ENCODE measurements around the gene SRP68. TPM values are rescaled to one million over a fixed set of nuclear protein-coding genes. Genes with fewer than 3 reads are reported as not detected.

The SRP68 gene
- total and polyA plus RNA-seq, 2 donors (not counting 1 experiment from before 2014, with no cell fraction given) = 29.6 to 82.3 TPM

- H3K4me1 ChIP-seq (ENCODE audit: control insufficient read depth in 2 of 2, insufficient read depth in 2 of 2, low read length in 2 of 2) = peaks cover 0 to 7% of the 10 kb centered on the region in 2 donors
- TF ChIP-seq EZH2 (IDR thresholded peaks at IDR 0.05; ENCODE audit: borderline replicate concordance, insufficient read depth, low read depth, low read length, poor library complexity, severe bottlenecking) (no peak), CTCF (IDR thresholded peaks at IDR 0.05) (no peak)
- H3K27ac Mint-ChIP-seq = no peak overlapping the region
- H3K36me3 ChIP-seq (replicated peaks in 1 of 2; ENCODE audit: control extremely low read depth in 1 of 2, control insufficient read depth in 1 of 2, extremely low read depth in 1 of 2, insufficient read depth in 2 of 2, low read length in 1 of 2) = no peaks in the 10 kb centered on the region
- ATAC-seq (ENCODE audit: low read depth) (no peak), DNase-seq (no peak)
- H3K9ac ChIP-seq (ENCODE audit: low read length) = no peak overlapping the region
- ChIA-PET POLR2A (interaction anchor here (0.5 kb wide), 1 partner anchor 357 kb away, joined by 3 read pairs; no protein-coding TSS in a partner anchor), CTCF (interaction anchor here (0.6 to 4.3 kb wide), 34 partner anchors 9 to 777 kb away, joined by 3 to 59 read pairs (median 4); partner anchors contain the start of genes CDK3, FBF1 and SMIM5)
- H3K27me3 Mint-ChIP-seq = no peaks in the 10 kb centered on the region
- no peaks in the 10 kb centered on the region for H3K9me3 Mint-ChIP-seq (ENCODE audit: insufficient read depth)
- intact Hi-C loops (cut with micrococcal nuclease) = no loop called here
- no peak overlapping the region for H3K4me3 Mint-ChIP-seq
- H2AFZ ChIP-seq (ENCODE audit: insufficient read depth, low read depth, low read length, poor library complexity, severe bottlenecking) = no peak overlapping the region
- no peaks in the 10 kb centered on the region for H3K9me3 ChIP-seq (ENCODE audit: control extremely low read depth in 1 of 3, control insufficient read depth in 2 of 3, insufficient read depth in 1 of 3, low read length in 2 of 3)
- H3K79me2 ChIP-seq (ENCODE audit: control insufficient read depth, insufficient read depth, low read length) = no peaks in the 10 kb centered on the region
- no peaks in the 10 kb centered on the region for H3K4me1 Mint-ChIP-seq
- no peaks in the 10 kb centered on the region for H4K20me1 ChIP-seq (ENCODE audit: control insufficient read depth, insufficient read depth, low read length, poor library complexity, severe bottlenecking)
- no peak overlapping the region for H3K4me3 ChIP-seq (ENCODE audit: control extremely low read depth in 1 of 5, extremely low read depth in 1 of 5, insufficient read depth in 1 of 5, low read depth in 2 of 5, low read length in 4 of 5)
- 91% methylated on average over 15 of the region's 15 CpGs for WGBS (ENCODE audit: insufficient coverage)
- H3K27me3 ChIP-seq (replicated peaks in 1 of 4; ENCODE audit: control extremely low read depth in 1 of 4, control insufficient read depth in 3 of 4, insufficient read depth in 4 of 4, low read length in 3 of 4) = peaks cover 0 to 7% (median 2%) of the 10 kb centered on the region in 4 experiments
- no peak overlapping the region for H3K4me2 ChIP-seq (replicated peaks; ENCODE audit: low read depth, low read length, poor library complexity, severe bottlenecking)
- no peak overlapping the region for H3K27ac ChIP-seq (ENCODE audit: low read length in 2 of 2)
Measured at GRCh38 chr17:76013377-76013932, 58.9 kb downstream of the SRP68 start.

GRCh38 chr17:76011951-76012350, 60.4 kb downstream of the SRP68 start:
- intact Hi-C loops (cut with micrococcal nuclease) = no loop called here
- Histone ChIP-seq H3K9ac (ENCODE audit: low read length) (no peak overlapping the region), H3K27me3 (replicated peaks in 1 of 4; ENCODE audit: control extremely low read depth in 1 of 4, control insufficient read depth in 3 of 4, insufficient read depth in 4 of 4, low read length in 3 of 4) (peaks cover 0 to 7% (median 2%) of the 10 kb centered on the region in 4 experiments), H3K79me2 (ENCODE audit: control insufficient read depth, insufficient read depth, low read length) (no peaks in the 10 kb centered on the region), H3K4me3 (ENCODE audit: control extremely low read depth in 1 of 5, extremely low read depth in 1 of 5, insufficient read depth in 1 of 5, low read depth in 2 of 5, low read length in 4 of 5) (no peak overlapping the region), H3K4me1 (ENCODE audit: control insufficient read depth in 2 of 2, insufficient read depth in 2 of 2, low read length in 2 of 2) (peaks cover 0 to 7% of the 10 kb centered on the region in 2 donors), H4K20me1 (ENCODE audit: control insufficient read depth, insufficient read depth, low read length, poor library complexity, severe bottlenecking) (no peaks in the 10 kb centered on the region), H3K4me2 (replicated peaks; ENCODE audit: low read depth, low read length, poor library complexity, severe bottlenecking) (no peak overlapping the region), H2AFZ (ENCODE audit: insufficient read depth, low read depth, low read length, poor library complexity, severe bottlenecking) (no peak overlapping the region), H3K36me3 (replicated peaks in 1 of 2; ENCODE audit: control extremely low read depth in 1 of 2, control insufficient read depth in 1 of 2, extremely low read depth in 1 of 2, insufficient read depth in 2 of 2, low read length in 1 of 2) (no peaks in the 10 kb centered on the region), H3K9me3 (ENCODE audit: control extremely low read depth in 1 of 3, control insufficient read depth in 2 of 3, insufficient read depth in 1 of 3, low read length in 2 of 3) (no peaks in the 10 kb centered on the region), H3K27ac (ENCODE audit: low read length in 2 of 2) (no peak overlapping the region)
- H3K9me3 Mint-ChIP-seq (ENCODE audit: insufficient read depth) = no peaks in the 10 kb centered on the region
- CTCF ChIA-PET = interaction anchor here (0.6 to 5.5 kb wide), 7 partner anchors 10 to 528 kb away, joined by 3 to 35 read pairs (median 3); partner anchors contain the start of genes CDK3, MRPL38 and PRCD
- TF ChIP-seq EZH2 (IDR thresholded peaks at IDR 0.05; ENCODE audit: borderline replicate concordance, insufficient read depth, low read depth, low read length, poor library complexity, severe bottlenecking) (no peak), CTCF (IDR thresholded peaks at IDR 0.05) (no peak)
- H3K27ac Mint-ChIP-seq = no peak overlapping the region
- no peaks in the 10 kb centered on the region for H3K27me3 Mint-ChIP-seq
- POLR2A ChIA-PET = no interaction called here
- H3K4me3 Mint-ChIP-seq = no peak overlapping the region
- no peaks in the 10 kb centered on the region for H3K4me1 Mint-ChIP-seq
- ATAC-seq (ENCODE audit: low read depth) (no peak), DNase-seq (no peak)
- 86% methylated on average over 5 of the region's 5 CpGs for WGBS (ENCODE audit: insufficient coverage)
